Aorta (tissue), 5 donors: ENCODE data around the gene NTNG1. TPM values are rescaled to one million over a fixed set of nuclear protein-coding genes. Genes with fewer than 3 reads are reported as not detected.

ENCODE experiments used
- ATAC-seq: fragments of 200-7000 bp; cut with Tn5 transposase; one replicate; pipeline ENCODE4 v1.9.1; 2022; ENCODE audit warnings: moderate library complexity; ENCODE audit not compliant: low FRiP score
- DNase-seq, 2 donors: peaks; one replicate each; pipeline ENCODE4 v3.0.0-alpha.2; 2020
- H3K27ac ChIP-seq, 2 donors: one replicate each; pipeline ENCODE4 v1.5.1; 2013; ENCODE audit warnings: low read length in 2 of 2, mild to moderate bottlenecking in 2 of 2, moderate library complexity in 2 of 2, control low read depth in 1 of 2, inconsistent platforms in 1 of 2, low read depth in 1 of 2
- H3K27me3 ChIP-seq, 2 donors: one replicate each; pipeline ENCODE4 v1.6.1; 2013; ENCODE audit warnings: control low read depth in 1 of 2, low read length in 1 of 2, mild to moderate bottlenecking in 1 of 2, moderate library complexity in 1 of 2; ENCODE audit not compliant: insufficient read depth in 2 of 2, control insufficient read depth in 1 of 2
- H3K36me3 ChIP-seq, 2 donors: one replicate each; pipeline ENCODE4 v1.6.1; 2013; ENCODE audit warnings: control low read depth in 1 of 2, low read length in 1 of 2, mild to moderate bottlenecking in 1 of 2; ENCODE audit not compliant: insufficient read depth in 2 of 2, control insufficient read depth in 1 of 2
- H3K4me1 ChIP-seq, 2 donors: one replicate each; pipeline ENCODE4 v1.6.1; 2013; ENCODE audit warnings: low read length in 2 of 2, control low read depth in 1 of 2, mild to moderate bottlenecking in 1 of 2, moderate library complexity in 1 of 2; ENCODE audit not compliant: insufficient read depth in 2 of 2, control insufficient read depth in 1 of 2
- H3K4me3 ChIP-seq, 2 donors: one replicate each; pipeline ENCODE4 v1.5.1; 2013; ENCODE audit warnings: low read length in 2 of 2, control low read depth in 1 of 2, mild to moderate bottlenecking in 1 of 2
- H3K9me3 ChIP-seq: one replicate; pipeline ENCODE4 v1.6.1; 2013; ENCODE audit warnings: mild to moderate bottlenecking, low read length; ENCODE audit not compliant: control insufficient read depth
- whole genome bisulfite sequencing, 2 donors: extraction: QIAGEN DNeasy Blood & Tissue Kit; methylation state at CpG; one replicate each; pipeline ENCODE4 v1.1.7; 2013; 5-methylcytosine and 5-hydroxymethylcytosine counted together
- intact Hi-C, 2 donors: fragments of 100-400 bp; cut with DNase I; formaldehyde crosslinking; loops; one replicate each; pipeline versions ENCODE4 v1.14.2 to v1.15.0; 2022
- polyA plus RNA-seq, 2 donors: library from polyadenylated mRNA; stranded (reverse); fragments of 200-250 nt; gene quantifications; one replicate each; pipeline ENCODE4 v1.2.3, GENCODE V29; 2013
- total RNA-seq, 2 donors: library from RNA; stranded (reverse); fragmentation: NEBNext Ultra II Directional; extraction: Animal tissue kit (Norgen Biotek cat#: 25700); gene quantifications; one replicate each; pipeline ENCODE4 v1.2.1, GENCODE V29; 2021
- donor health status: healthy with polysubstance abuse.
- donor health status: Bipolar disorder and iron deficiency.
- donor health status: DM: no; HTN: no; CAD: no.
- donor health status: DM: no; HTN: no; CAD: no.
- donor health status: DM: yes; HTN: yes; CAD: no.

The NTNG1 gene
- total and polyA plus RNA-seq, 4 donors = 1.0 to 1.8 TPM; not detected in 2

GRCh38 chr1:107359472-107360241 is 218.8 kb downstream of the NTNG1 start:
- DNase-seq (no peak), ATAC-seq (no peak)
- no peak overlapping the region for H3K27ac ChIP-seq
- no peaks in the 10 kb centered on the region for H3K4me1 ChIP-seq
- H3K27me3 ChIP-seq = no peaks in the 10 kb centered on the region
- WGBS, 2 donors = 53 to 63% methylated on average over 5 of the region's 5 CpGs
- H3K9me3 ChIP-seq = no peaks in the 10 kb centered on the region
- intact Hi-C loops = no loop called here
- H3K36me3 ChIP-seq = no peaks in the 10 kb centered on the region
- no peak overlapping the region for H3K4me3 ChIP-seq

- intact Hi-C loops = no loop called here
- ATAC-seq = no peak
- no peak for DNase-seq
- H3K27me3 ChIP-seq = no peaks in the 10 kb centered on the region
- WGBS, 2 donors = 83 to 87% methylated on average over 3 of the region's 3 CpGs
- H3K36me3 ChIP-seq = no peaks in the 10 kb centered on the region
- H3K4me3 ChIP-seq = no peak overlapping the region
- no peaks in the 10 kb centered on the region for H3K4me1 ChIP-seq
- H3K9me3 ChIP-seq = no peaks in the 10 kb centered on the region
- H3K27ac ChIP-seq = no peak overlapping the region
Measured at GRCh38 chr1:107362468-107363140, 221.8 kb downstream of the NTNG1 start.

- DNase-seq (no peak), ATAC-seq (no peak)
- intact Hi-C loops = no loop called here
- Histone ChIP-seq H3K27me3 (no peaks in the 10 kb centered on the region), H3K4me1 (no peaks in the 10 kb centered on the region), H3K4me3 (no peak overlapping the region), H3K36me3 (no peaks in the 10 kb centered on the region), H3K9me3 (no peaks in the 10 kb centered on the region), H3K27ac (no peak overlapping the region)
- WGBS, 2 donors = 65 to 79% methylated on average over 1 of the region's 1 CpG
Measured at GRCh38 chr1:107363154-107363553, 222.3 kb downstream of the NTNG1 start.

- 82 to 86% methylated on average over 2 of the region's 2 CpGs for whole genome bisulfite sequencing, 2 donors
- Histone ChIP-seq H3K27ac (no peak overlapping the region), H3K36me3 (no peaks in the 10 kb centered on the region), H3K4me3 (no peak overlapping the region), H3K27me3 (no peaks in the 10 kb centered on the region), H3K4me1 (no peaks in the 10 kb centered on the region), H3K9me3 (no peaks in the 10 kb centered on the region)
- ATAC-seq = no peak
- no peak for DNase-seq
- intact Hi-C loops = no loop called here
Measured at GRCh38 chr1:107365527-107366240, 224.8 kb downstream of the NTNG1 start.

- WGBS, 2 donors = 36 to 53% methylated on average over 4 of the region's 4 CpGs
Measured at GRCh38 chr1:107378426-107378825, 237.6 kb downstream of the NTNG1 start.

GRCh38 chr1:107378866-107379265 is 238.0 kb downstream of the NTNG1 start:
- intact Hi-C loops = no loop called here

More at GRCh38 chr1:107378426-107378825, 237.6 kb downstream of the NTNG1 start:
- Histone ChIP-seq H3K4me3 (no peak overlapping the region), H3K27me3 (no peaks in the 10 kb centered on the region), H3K9me3 (no peaks in the 10 kb centered on the region), H3K36me3 (no peaks in the 10 kb centered on the region), H3K4me1 (no peaks in the 10 kb centered on the region), H3K27ac (no peak overlapping the region)
- no peak for ATAC-seq
- intact Hi-C loops = no loop called here
- no peak for DNase-seq

GRCh38 chr1:107379826-107380225 is 239.0 kb downstream of the NTNG1 start:
- Histone ChIP-seq H3K27me3 (no peaks in the 10 kb centered on the region), H3K4me1 (no peaks in the 10 kb centered on the region), H3K27ac (no peak overlapping the region), H3K36me3 (no peaks in the 10 kb centered on the region), H3K9me3 (no peaks in the 10 kb centered on the region), H3K4me3 (no peak overlapping the region)
- DNase-seq (no peak), ATAC-seq (no peak)
- intact Hi-C loops = no loop called here

More at GRCh38 chr1:107378866-107379265, 238.0 kb downstream of the NTNG1 start:
- WGBS, 2 donors = 66 to 75% methylated on average over 2 of the region's 2 CpGs
- Histone ChIP-seq H3K4me3 (no peak overlapping the region), H3K4me1 (no peaks in the 10 kb centered on the region), H3K27me3 (no peaks in the 10 kb centered on the region), H3K27ac (no peak overlapping the region), H3K9me3 (no peaks in the 10 kb centered on the region), H3K36me3 (no peaks in the 10 kb centered on the region)
- DNase-seq (no peak), ATAC-seq (no peak)

GRCh38 chr1:107389410-107390396 is 248.9 kb downstream of the NTNG1 start:
- DNase-seq (no peak), ATAC-seq (no peak)
- Histone ChIP-seq H3K27me3 (no peaks in the 10 kb centered on the region), H3K4me1 (no peaks in the 10 kb centered on the region), H3K36me3 (no peaks in the 10 kb centered on the region), H3K27ac (no peak overlapping the region), H3K4me3 (no peak overlapping the region), H3K9me3 (peaks cover 4% of the 10 kb centered on the region)
- intact Hi-C loops = no loop called here
- 23 to 25% methylated on average over 15 of the region's 15 CpGs for WGBS, 2 donors
